ENCODE results near the gene RERE. TPM values are rescaled to one million over a fixed set of nuclear protein-coding genes. Genes with fewer than 3 reads are reported as not detected.

Gene RERE
- total RNA-seq, 2 donors from 2014 or later = 144 to 174 TPM

- TF ChIP-seq, protein P1, sequence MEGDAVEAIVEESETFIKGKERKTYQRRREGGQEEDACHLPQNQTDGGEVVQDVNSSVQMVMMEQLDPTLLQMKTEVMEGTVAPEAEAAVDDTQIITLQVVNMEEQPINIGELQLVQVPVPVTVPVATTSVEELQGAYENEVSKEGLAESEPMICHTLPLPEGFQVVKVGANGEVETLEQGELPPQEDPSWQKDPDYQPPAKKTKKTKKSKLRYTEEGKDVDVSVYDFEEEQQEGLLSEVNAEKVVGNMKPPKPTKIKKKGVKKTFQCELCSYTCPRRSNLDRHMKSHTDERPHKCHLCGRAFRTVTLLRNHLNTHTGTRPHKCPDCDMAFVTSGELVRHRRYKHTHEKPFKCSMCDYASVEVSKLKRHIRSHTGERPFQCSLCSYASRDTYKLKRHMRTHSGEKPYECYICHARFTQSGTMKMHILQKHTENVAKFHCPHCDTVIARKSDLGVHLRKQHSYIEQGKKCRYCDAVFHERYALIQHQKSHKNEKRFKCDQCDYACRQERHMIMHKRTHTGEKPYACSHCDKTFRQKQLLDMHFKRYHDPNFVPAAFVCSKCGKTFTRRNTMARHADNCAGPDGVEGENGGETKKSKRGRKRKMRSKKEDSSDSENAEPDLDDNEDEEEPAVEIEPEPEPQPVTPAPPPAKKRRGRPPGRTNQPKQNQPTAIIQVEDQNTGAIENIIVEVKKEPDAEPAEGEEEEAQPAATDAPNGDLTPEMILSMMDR (IDR thresholded peaks at IDR 0.05) = no peak
- Histone ChIP-seq H3K27ac (peak overlapping the region; percentile 62 to 96), H3K9me3 (no peaks in the 10 kb centered on the region), H3K27me3 (replicated peaks; ENCODE audit: insufficient read depth) (no peaks in the 10 kb centered on the region), H3K36me3 (peaks cover 7% of the 10 kb centered on the region), H3K4me3 (peak overlapping the region; percentile 82), H3K4me1 (ENCODE audit: control insufficient read depth in 1 of 2, low read depth in 2 of 2) (peaks cover 55 to 65% of the 10 kb centered on the region in 2 donors)
- DNase-seq (ENCODE audit: low spot score) (no peak), ATAC-seq (ENCODE audit: insufficient number of reproducible peaks, low FRiP score, low read depth) (no peak)
These were observed 397.6 kb downstream of the RERE start for GRCh38 chr1:8419861-8420260.

GRCh38 chr1:8419172-8419571 is 398.3 kb downstream of the RERE start:
- H3K27ac ChIP-seq = peak overlapping the region; percentile 62 to 96
- TF ChIP-seq, protein P1 (IDR thresholded peaks at IDR 0.05) = no peak
- peaks cover 50 to 65% of the 10 kb centered on the region in 2 donors for H3K4me1 ChIP-seq (ENCODE audit: control insufficient read depth in 1 of 2, low read depth in 2 of 2)
- peak overlapping the region; percentile 82 for H3K4me3 ChIP-seq
- H3K9me3 ChIP-seq = no peaks in the 10 kb centered on the region
- no peak for ATAC-seq (ENCODE audit: insufficient number of reproducible peaks, low FRiP score, low read depth)
- no peak for DNase-seq (ENCODE audit: low spot score)
- peaks cover 10% of the 10 kb centered on the region for H3K36me3 ChIP-seq
- H3K27me3 ChIP-seq (replicated peaks; ENCODE audit: insufficient read depth) = no peaks in the 10 kb centered on the region

- peaks cover 54 to 74% of the 10 kb centered on the region in 2 donors for H3K4me1 ChIP-seq (ENCODE audit: control insufficient read depth in 1 of 2, low read depth in 2 of 2)
- TF ChIP-seq, protein P1 (IDR thresholded peaks at IDR 0.05) = no peak
These were observed 399.1 kb downstream of the RERE start for GRCh38 chr1:8418301-8418700.

GRCh38 chr1:8417625-8418024 is 399.8 kb downstream of the RERE start:
- no peaks in the 10 kb centered on the region for H3K27me3 ChIP-seq (replicated peaks; ENCODE audit: insufficient read depth)
- ATAC-seq (ENCODE audit: insufficient number of reproducible peaks, low FRiP score, low read depth) = no peak
- H3K9me3 ChIP-seq = no peaks in the 10 kb centered on the region
- no peak overlapping the region for H3K4me3 ChIP-seq
- no peak for DNase-seq (ENCODE audit: low spot score)
- TF ChIP-seq, protein P1 (IDR thresholded peaks at IDR 0.05) = no peak
- peaks cover 16% of the 10 kb centered on the region for H3K36me3 ChIP-seq
- H3K27ac ChIP-seq = peak overlapping the region in 1 of 2 donors; percentile 96
- H3K4me1 ChIP-seq (ENCODE audit: control insufficient read depth in 1 of 2, low read depth in 2 of 2) = peaks cover 61 to 81% of the 10 kb centered on the region in 2 donors

More at GRCh38 chr1:8418301-8418700, 399.1 kb downstream of the RERE start:
- ATAC-seq (ENCODE audit: insufficient number of reproducible peaks, low FRiP score, low read depth) = no peak
- no peaks in the 10 kb centered on the region for H3K9me3 ChIP-seq
- peak overlapping the region in 1 of 2 donors; percentile 96 for H3K27ac ChIP-seq
- peaks cover 16% of the 10 kb centered on the region for H3K36me3 ChIP-seq
- DNase-seq (ENCODE audit: low spot score) = no peak
- H3K4me3 ChIP-seq = no peak overlapping the region
- no peaks in the 10 kb centered on the region for H3K27me3 ChIP-seq (replicated peaks; ENCODE audit: insufficient read depth)

DNA sequence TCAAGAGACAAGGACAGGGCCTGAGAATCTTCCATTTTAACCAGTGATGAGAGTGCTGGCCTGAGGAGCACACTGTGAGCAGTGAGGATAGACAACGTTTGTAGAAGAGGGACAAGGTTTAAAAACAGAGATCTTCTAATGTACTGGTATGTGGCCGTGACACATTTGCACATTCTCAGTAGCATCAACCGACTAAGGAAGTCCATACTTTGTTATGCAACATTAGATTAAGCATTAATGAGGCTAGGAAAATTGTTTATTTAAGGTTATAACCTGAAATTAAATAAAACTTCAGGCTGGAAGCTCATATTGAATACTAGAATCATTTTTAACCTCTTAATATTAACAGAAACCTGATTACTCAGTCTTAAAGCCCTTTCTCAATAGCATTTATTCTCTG is 400.6 kb downstream of the RERE start:
- Histone ChIP-seq H3K4me1 (ENCODE audit: control insufficient read depth in 1 of 2, low read depth in 2 of 2) (peaks cover 66 to 86% of the 10 kb centered on the region in 2 donors), H3K27me3 (replicated peaks; ENCODE audit: insufficient read depth) (no peaks in the 10 kb centered on the region), H3K27ac (peak overlapping the region in 1 of 2 donors; percentile 1), H3K4me3 (no peak overlapping the region), H3K36me3 (peaks cover 16% of the 10 kb centered on the region), H3K9me3 (no peaks in the 10 kb centered on the region)
- DNase-seq (ENCODE audit: low spot score) (no peak), ATAC-seq (ENCODE audit: insufficient number of reproducible peaks, low FRiP score, low read depth) (no peak)
- TF ChIP-seq, protein P1 (IDR thresholded peaks at IDR 0.05) = no peak
